ENCODE data around the gene COBL.

Gene COBL

DNA sequence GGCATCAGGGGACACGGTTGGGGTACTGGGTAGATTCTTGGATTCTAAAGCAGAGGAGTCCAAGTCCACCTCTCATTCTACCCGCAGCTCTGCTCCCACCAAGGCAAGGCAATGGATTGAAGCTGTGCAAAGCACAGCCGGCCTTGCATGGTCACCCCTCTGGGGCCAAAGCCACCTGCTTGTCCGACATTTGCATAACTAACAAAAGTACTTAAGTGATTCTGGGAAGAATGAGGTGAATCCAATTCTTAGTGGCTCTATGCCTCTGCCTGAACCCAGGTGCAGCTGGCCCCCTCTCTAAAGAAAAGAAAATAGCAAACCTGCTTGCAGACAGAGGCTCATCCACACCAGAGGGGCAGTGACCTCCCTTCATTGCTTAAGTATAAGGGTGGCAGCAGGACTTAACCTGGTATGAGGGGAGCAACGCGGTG lies 10.7 kb upstream of the COBL start:
- DNase-seq (ENCODE audit: low read depth), result no peak

DNA sequence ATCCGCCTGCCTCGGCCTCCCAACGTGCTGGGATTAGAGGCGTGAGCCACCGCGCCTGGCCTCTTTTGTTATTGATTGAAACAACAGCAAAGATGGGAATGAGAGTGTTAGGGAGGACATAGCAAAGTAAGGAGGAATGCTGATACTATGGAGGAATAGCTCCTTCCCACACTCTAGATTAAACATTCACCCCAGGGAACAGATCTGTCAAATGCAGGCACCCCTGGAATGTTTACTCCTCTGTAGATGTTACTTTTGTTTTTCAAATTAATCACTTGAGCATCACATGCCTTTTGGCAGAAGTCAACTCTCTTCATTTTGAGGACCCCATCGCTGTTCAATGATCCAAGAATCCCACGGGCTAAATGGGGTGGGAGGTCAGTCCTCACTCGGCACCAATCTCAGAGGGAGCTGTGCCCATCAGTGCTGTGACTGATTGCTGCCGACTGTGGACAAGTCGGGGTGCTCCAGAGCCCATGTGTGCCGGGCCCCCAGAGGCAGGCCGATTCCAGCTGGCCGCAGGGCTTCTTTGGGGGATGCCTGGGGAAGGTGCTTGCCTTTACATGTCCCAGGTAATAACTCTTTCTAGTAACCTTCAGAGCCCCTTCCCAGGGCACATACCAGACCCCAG lies 10.2 kb upstream of the COBL start:
- DNase-seq (ENCODE audit: low read depth), result no peak

DNA sequence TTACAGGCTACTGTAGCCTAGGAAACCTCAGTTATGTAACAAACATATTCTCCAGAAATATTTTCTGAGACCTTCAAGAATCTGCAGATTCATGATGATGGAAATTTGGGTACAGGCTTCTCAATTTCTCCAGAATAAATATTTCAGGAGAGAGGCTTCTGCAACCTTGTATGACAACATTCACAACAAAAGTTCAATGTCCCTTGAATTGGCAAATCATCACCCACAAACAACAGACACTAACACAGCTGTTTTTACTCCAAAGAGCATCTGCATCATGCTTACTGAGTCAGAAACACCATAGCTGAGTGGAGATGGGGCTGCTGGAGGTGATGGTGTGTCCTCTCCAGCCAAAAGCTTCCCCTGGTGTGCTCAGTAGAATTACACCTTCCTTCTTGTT lies 9.3 kb upstream of the COBL start:
- DNase-seq (ENCODE audit: low read depth), result no peak

DNA sequence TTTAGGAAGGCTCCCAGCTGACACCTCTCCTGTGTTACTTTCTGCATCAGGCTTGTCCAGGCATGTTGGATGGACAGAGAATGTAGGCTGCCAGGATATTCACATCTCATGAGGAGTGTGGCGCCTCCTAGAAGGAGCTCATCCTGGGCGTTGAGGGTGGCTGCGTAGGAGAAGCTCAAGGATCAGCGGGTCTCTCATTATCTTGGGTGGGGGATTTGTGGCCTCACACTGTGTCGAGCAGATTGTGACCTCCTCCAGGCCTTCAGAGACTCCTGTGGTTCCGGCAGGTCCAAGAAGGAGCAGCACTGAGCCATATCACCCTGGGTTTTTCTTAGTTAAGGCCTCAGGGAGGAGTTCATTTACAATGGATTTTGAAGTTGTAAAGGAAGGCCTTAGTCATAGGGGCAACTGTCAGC lies 8.7 kb upstream of the COBL start:
- DNase-seq (ENCODE audit: low read depth), result no peak

DNA sequence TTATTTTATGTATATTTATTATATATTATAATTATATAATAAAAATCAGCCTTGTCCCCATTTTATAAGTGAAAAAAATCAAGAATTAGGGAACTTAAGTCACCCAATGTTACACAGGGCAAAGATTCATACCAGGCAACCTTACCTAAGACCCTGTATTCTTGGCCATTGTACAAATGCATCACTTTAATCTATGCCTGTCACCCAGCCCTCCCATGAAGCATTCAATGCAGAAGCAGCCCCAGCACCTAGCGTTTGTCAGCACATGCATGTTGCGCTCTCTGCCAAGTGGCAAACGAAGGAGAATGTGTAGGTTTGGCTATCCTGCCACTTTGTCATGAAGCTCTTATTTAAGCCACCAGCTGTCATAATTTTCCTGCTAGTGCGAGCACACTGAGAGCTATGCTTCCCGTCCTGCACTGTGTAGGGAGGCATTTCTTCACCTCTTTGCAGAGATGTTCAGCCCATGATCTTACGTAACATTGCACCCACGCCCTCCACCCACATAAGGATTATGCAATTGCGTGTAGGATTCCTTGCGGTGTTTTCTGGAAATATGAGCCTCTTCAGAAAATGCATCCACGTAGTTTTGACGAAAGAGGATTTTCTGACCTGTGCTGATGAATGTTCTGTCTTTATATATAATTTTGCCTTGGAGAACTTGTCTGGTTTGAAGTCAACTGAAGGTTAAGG lies 7.7 kb upstream of the COBL start:
- no peak for DNase-seq (ENCODE audit: low read depth)

DNA sequence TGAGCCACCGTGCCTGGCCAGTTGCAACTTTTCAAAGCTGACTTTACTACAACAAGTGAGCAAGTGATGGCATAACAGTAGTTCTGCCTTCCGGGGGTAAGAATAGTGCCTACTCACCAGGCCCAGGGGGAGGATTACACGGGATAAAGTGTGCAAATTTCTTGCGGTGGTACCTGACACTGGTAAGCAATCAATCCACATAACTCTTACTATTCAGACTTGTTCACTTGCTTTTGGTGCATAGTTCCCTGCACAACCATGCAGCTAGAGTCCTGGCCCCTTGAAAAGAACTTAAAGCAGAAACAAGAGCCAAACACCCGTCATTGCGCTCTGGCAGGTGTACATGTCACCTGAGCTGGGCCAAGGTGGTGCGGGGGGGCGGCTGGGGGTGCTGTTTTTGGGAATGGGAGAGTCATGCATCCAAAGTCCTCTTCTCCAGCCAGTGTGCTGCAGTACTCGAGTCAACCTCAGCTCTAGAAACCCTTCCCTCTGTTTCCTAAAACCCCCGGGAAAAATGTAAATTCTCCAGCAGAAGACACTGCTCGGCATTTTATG lies 5.4 kb upstream of the COBL start:
- DNase-seq (ENCODE audit: low read depth), result no peak

DNA sequence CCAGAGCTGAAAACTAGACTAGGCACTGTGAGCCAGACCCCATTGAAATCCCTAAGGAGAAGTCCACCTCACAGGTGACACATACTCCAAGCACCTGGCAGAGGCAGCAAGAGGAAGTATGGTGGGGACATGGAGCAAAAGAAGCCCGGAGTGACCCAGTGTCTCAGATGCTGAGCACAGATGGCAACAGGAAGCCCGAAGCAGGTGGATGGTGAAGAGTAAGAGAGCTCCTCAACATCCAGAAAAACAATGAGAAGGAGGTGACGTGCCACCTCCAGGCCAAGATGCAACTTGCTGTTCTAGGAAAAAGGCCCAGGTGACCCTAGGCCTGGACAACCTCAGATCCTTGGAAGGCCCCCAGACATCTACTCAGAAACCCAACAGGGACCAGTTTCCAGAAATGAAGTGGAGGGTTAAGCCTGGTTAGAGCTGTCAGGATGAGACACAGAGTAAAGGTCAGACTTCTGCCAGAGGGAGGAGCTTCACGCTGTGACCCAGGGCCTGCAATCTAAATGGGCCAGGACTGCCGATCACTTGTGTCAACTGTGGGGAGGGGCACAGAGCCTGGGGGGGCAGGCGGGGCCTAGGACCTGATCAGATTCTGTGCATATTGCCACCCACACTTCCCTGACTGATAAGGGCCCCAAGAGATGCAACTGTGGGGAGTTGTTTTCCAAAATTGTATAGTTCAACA lies 2.4 kb upstream of the COBL start:
- DNase-seq (ENCODE audit: low read depth), result no peak

DNA sequence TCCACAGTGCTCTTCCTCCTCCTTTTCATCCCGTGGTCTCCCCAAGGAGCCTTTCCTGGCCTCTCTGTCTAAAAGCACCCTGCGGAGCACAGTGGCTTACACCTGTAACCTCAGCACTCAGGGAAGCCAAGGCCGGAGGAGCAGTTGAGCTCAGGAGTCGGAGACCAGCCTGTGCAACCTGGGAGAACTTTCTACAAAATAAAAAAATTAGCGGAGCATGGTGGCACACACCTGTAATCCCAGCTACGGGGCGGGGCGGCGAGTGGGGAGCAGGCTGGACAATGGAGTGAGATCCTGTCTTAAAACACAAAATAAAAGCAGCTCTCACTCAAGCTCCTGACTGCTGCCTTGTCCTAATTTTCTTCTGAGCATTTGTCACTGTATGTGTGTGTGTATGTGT lies 1.4 kb upstream of the COBL start:
- DNase-seq (ENCODE audit: low read depth), result no peak

DNA sequence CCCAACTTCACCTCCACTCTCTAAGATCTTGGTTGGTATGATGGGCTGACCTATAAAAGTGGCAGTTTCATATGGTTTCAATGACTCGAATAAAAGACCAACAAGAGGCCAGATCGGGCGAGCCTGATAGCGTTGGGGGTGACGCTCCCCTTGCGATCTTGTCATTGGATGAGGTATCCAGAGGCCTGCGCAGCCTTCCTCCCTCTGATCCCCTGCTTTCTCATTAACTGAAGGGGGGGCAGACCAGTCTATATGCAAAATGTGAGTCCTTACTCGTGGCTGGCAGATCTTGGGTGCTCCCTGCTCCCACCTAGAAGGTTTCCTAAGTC lies 937 bp upstream of the COBL start:
- DNase-seq (ENCODE audit: low read depth), result no peak

DNA sequence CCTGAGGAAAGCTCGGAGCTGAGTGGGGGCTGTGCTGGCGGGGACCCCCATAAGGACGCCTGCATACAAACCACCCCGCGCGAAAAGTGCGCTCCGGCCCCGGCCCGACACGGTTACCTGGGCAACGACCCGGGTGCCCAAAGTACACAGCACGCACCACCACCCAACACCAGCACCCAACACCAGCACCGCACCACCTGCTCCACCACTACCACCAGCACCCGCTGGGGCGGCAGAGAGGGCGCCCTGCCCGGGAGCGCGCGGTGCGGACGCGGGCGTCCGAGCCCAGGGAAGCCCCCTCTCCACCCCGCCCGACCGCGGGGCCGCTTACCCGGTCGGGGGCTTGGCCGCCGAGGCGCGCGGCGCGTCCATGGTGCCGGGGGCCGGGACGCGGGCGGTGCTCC lies 345 bp downstream of the COBL start:
- DNase-seq (ENCODE audit: low read depth), result no peak

DNA sequence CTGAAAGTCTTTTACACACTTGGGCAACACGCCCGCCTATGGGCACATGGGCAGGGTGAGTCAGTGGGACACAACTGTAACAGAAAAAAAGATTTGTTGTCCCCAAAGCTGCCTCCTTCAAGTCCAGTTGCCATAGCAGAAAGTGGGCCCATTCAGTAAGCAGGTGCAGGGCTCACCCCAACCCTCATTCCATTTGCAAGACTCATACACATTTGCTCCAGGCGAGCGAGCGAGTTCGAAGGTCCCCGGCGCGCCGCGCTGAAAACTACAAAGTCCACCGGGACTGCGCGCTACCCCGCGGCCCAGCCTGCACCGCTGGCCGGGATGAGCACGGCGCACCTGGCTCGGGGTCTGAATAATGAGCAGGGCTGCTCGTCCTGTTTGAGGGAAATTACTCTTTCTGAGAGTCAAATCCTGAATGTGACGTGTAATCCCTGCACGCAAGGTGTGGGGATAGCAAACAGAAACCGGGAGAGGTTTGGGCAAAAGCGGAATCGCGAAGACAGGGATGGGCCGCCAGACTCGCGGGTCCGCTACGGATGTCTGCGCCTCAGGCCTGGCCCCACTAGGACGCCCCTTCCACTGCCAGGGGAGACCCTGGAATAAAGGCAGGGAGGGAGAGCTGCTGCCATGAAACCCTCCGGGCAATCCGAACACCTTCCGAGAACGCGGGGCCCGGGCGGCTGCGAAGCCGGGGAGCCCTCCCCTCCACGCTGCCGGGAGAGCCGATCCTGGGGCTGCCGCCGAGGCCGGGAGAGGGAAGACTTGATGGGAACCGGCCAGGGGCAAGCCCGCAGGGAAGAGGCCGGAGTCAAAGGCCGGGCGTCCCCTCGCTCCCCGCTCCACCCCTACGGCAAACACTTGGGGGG lies 982 bp downstream of the COBL start:
- no peak for DNase-seq (ENCODE audit: low read depth)

DNA sequence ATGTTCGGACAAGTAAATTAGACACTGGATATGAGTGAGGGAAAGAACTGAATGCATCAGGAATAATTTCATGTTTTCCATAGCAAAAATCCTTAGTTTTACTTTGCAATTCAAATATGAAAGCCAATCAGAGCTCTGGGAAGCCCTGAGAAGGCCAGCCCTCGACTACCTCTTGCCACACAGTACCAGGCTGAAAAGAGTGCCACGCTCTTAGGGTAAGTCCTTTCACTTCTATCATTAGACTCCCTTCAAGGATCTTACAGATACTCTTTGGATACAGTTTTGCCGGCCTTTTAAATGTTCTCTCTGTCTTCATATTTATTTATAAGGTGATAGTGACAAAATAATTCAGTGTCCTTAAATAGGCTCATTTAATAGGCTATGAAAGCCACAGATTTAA lies 1.9 kb downstream of the COBL start:
- DNase-seq (ENCODE audit: low read depth), result no peak

DNA sequence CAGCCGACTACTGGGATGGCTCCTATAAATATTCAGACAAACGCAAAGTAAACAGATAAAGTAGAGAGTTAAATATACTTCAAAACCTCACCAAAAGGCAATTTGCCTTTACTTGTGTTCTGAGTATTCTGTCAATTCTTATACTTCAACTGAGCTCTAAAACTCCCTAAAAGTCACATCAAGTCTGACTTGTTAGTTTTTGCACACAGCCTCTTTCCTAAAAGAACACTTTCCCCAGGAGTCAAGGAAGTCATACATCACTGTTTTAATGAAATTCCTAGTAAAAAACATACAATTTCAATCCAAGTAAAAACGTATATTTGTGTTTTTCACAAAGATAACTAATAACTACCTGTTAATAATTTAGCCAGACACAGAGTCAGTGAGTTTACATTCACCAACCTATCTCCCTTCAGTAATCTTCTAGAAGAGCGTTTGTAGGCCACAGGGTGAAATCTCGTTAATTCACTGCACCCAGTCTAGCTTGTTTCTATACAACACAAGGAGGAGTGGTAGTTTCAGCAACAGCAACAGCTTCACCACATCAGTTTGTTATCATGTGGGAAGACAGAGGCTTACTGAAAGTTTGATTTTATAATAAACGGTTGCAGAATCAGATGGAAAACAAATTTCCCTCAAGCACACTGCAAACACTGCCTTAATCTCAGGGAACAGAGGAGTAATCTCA lies 2.7 kb downstream of the COBL start:
- no peak for DNase-seq (ENCODE audit: low read depth)

DNA sequence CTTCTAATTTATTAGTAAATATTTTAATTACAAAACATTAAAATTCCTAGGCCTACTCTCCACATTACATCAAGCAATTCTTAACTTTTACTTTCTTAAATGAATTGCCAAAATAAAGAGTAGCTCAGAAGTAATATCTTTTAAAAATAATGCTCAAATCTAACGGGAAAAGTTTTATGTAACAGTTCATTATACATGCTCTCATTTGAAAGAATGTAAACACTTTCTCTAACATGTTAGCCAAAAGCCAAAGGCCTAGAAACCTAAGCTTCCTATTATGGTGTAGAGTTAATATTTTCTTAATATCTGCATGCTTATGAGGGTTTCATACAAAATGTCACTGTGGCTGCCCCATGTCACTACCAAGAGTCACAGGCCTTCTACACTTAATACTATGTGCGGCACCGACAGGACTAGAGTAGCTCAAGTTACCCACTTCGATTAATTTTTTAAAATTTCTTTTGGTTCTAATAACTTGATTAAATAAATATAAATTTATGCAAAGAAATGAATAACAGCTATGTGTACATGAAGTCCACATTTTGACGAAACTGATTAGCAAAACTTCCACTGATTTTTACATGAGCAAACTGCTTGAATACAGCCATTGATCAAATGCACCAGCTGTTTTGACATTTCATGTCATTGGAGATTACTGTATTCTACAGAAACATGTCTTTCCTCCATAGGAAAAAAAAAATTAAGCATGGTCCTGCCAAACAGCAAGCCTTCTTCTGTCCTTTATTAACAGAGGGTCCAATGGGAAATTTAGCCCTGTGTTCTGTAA lies 3.5 kb downstream of the COBL start:
- DNase-seq (ENCODE audit: low read depth), result no peak

DNA sequence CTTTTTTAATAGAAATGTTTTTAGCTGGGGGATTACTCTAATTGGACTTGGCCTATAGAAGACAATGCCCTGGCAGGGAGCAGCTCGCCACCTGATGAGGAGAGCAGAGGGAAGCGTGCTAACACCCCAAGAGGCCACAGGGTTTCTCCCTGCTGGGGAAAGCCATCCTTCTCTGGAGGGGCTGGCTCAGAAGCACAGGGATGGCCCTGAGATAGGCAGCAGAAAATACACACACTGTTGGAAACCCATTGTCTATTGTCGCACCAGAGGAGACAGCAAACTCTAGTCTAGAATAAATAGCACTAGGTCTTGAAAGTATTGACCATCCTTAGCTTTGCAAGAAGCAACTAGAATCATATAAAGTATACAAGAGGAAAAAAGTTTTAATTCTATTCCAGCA lies 5.4 kb downstream of the COBL start:
- no peak for DNase-seq (ENCODE audit: low read depth)

DNA sequence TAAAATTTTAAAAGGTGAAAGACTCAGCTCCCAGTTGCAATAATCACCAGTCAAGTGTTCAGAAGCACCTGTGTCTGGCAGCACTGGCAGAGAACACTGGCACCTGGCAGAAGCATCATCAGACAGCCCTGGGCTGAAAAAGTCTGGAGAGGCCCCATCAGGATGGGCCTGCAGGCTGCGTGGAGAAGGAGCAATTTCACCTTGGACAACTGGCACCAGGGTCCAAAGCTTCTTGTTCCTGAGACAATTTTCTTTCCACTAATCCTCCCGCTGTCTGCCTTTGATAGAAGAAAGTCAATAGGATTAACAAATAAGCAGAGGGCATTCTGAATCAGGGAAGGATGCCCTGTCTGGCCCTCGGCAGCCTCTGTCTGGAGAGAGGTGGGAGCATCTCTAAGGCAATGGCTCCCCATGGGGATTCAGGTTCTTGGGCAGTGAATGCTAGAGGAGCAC lies 6.5 kb downstream of the COBL start:
- DNase-seq (ENCODE audit: low read depth), result no peak

DNA sequence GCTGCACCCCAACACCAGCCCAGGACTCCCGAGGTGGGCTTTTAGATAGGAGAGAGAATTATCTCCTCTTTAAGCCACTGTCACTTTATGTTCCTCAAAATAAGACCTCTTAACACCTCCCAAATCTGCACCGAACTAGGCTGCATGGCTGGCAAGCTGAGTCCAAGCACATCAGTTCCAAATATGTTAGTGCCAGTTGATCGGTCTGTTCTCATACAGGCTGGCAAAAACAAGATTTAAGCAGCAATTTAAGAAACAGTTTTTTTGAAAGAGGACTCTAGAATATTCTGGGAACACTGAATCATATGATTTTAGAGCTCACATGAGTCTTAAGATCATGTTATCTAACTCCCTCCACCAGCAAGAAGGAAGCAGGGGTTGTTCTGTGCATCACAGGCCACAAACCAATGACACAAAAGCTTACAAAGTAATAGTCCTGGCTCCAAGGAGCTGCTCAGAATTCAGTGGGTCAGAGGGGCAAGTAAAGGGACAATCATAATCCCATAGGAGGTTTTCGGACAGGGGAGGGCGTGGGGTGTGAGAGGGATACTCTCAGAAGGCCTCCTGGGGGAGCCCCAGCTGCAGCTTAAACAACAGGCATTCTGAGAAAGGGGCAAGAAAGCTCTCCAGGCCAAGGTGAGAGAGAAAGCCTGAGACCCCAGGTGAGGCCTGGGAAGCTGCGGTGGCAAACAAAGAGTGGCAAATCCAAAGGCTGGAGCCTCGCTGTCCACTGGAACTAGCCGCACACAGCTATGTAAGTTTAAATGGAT lies 7.1 kb downstream of the COBL start:
- no peak for DNase-seq (ENCODE audit: low read depth)

DNA sequence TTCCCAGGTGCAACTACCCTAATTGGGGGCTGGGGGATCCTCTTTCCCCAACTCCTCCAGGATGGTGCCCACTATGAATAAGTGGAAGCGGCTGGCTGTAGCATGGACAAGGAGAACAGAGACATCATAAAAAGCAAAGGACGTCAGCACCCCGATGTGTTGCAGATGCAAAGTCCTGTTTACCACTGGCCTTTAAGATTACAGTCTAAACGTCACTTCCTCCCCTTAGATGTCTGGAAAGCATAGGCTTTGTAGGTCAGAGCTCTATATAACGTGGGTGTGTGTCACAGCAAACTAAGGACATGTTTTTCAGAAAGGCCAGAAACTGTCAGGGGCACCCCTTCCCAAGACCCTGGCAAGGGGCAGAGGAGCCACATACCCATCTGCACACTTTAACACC lies 7.9 kb downstream of the COBL start:
- DNase-seq (ENCODE audit: low read depth), result no peak

DNA sequence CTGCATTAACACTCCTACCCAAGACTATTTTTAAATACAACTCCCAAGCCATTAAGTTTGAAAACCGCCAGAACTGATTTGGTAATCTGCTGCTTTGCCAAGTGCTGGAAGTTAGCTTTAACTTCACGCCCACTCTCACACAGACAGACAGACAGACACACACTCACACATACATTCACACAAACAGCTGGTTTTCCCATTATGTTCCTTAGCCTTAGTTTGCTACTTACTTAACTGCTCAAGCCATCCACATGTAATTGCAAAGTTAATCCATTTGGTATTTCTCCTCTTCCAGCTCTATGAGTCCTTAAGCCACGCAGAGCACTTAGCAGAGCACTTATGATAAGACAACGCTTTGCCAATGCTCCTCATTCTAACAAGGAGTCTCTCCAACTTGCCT lies 8.3 kb downstream of the COBL start:
- DNase-seq (ENCODE audit: low read depth), result no peak

DNA sequence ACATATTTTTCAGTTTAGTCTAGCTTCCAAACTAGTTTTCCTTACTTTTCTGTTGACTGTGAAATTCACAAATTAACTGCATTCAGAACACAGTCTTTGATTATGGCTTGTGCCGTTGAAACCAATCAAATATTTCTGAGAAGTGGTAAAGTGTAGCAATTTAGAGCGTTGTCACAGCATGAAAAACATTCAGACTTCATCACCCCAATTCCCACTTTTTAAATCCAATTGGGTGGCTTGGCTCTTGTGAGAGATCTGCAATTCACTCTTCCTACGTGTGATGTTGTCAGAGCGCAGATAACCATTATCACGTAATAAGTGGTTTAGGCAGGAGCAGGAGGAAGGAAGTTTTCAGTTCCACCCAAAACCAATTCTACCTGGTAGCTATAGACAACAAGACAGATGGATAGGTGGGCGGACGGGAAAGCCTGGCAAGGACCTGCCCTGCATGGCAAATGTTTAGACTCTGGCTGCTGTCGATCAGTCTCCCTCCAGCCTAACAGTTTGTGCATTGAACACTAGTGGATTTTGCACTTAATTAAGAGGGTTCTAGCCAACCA lies 8.9 kb downstream of the COBL start:
- DNase-seq (ENCODE audit: low read depth), result no peak

All from activated gamma-delta T cell treated with anti-CD3 and anti-CD28 coated beads, Interleukin-2, amount 50 U/mL, for 16 hours (primary cell).